Activated T-cell treated with anti-CD3 and anti-CD28 coated beads, Interleukin-2, amount 50 U/mL, for 1 hour (primary cell): ENCODE results near the gene SCUBE1.

Experiments
- DNase-seq: peaks from one replicate; pipeline ENCODE4 v3.0.0-alpha.2; 2020

SCUBE1 gene

GRCh38 chr22:43209971-43210370 is 133.2 kb downstream of the SCUBE1 start:
- no peak for DNase-seq

GRCh38 chr22:43209523-43209890 is 133.7 kb downstream of the SCUBE1 start:
- DNase-seq, result no peak

GRCh38 chr22:43208703-43209522 is 134.3 kb downstream of the SCUBE1 start:
- no peak for DNase-seq

- DNase-seq, result no peak
Observed at GRCh38 chr22:43207849-43208702, 135.1 kb downstream of the SCUBE1 start.

- DNase-seq, result no peak
Observed at GRCh38 chr22:43207386-43207785, 135.8 kb downstream of the SCUBE1 start.

- DNase-seq, result no peak
Observed at GRCh38 chr22:43206509-43207161, 136.5 kb downstream of the SCUBE1 start.

- DNase-seq, result no peak
Observed at GRCh38 chr22:43205748-43206508, 137.2 kb downstream of the SCUBE1 start.

- no peak for DNase-seq
Observed at GRCh38 chr22:43205261-43205691, 137.9 kb downstream of the SCUBE1 start.

GRCh38 chr22:43203471-43203981 is 139.6 kb downstream of the SCUBE1 start:
- no peak for DNase-seq

GRCh38 chr22:43202756-43203410 is 140.3 kb downstream of the SCUBE1 start:
- DNase-seq, result no peak

- no peak for DNase-seq
Observed at GRCh38 chr22:43202326-43202725, 140.8 kb downstream of the SCUBE1 start.

- no peak for DNase-seq
Observed at GRCh38 chr22:43201486-43202219, 141.5 kb downstream of the SCUBE1 start.

GRCh38 chr22:43200555-43200954 is 142.6 kb downstream of the SCUBE1 start:
- no peak for DNase-seq

- DNase-seq, result no peak
Observed at GRCh38 chr22:43200031-43200430, 143.1 kb downstream of the SCUBE1 start.

- DNase-seq, result no peak
Observed at GRCh38 chr22:43199541-43199940, 143.6 kb downstream of the SCUBE1 start.

- DNase-seq, result no peak
Observed at GRCh38 chr22:43198936-43199335, 144.2 kb downstream of the SCUBE1 start.

GRCh38 chr22:43198126-43198525 is 145.0 kb downstream of the SCUBE1 start:
- DNase-seq, result no peak

- no peak for DNase-seq
Observed at GRCh38 chr22:43197271-43197941, 145.8 kb downstream of the SCUBE1 start.

GRCh38 chr22:43191831-43192230 is 151.3 kb downstream of the SCUBE1 start:
- no peak for DNase-seq

- DNase-seq, result no peak
Observed at GRCh38 chr22:43188829-43189545, 154.2 kb downstream of the SCUBE1 start.
